Stimulated activated CD4-positive, alpha-beta T cell treated with anti-CD3 and anti-CD28 coated beads, Interleukin-12 subunit alpha, Interleukin-12 subunit beta, amount 100 ng/mL, for 48 hours (primary cell): ENCODE measurements around the gene SSU72.

Experiments
- DNase-seq, 3 donors: peaks; one replicate each; pipeline ENCODE4 v3.0.0-alpha.2; 2020; ENCODE audit warnings: low read depth in 2 of 3, low spot score in 1 of 3

The SSU72 gene

DNA sequence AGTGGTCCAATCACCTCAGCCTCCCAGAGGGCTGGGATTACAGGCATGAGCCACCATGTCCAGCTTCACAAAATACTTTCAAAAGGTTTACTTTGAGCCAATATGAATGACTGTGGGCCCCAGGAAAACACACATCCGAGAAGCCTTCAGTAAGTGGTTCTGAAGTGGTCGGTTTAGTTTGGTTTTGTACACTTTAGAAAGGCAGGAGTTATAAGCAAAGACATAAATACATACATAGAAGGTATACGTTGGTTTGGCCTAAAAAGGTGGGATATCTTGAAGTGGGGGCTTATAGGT is 37.4 kb upstream of the SSU72 start:
- DNase-seq = no peak

DNA sequence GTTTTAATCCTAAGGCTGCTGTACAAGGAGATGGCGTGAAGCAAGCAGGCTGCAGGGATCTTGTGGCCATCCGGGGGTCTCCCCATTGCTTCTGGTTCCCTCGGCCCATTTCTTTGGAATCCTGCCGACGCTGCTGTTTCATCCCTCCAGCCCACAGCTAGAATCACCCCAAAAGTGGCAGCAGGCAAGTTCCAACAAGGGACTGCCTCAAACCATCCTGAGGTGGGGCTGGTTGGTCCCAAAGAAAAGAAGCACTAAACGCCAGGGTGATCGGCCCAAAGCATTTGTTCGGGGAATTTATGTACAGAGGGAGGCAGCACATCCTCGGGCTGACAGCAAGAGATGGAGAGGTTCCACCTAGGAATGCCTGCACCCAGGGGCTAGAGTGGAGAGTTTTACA is 36.1 kb upstream of the SSU72 start:
- DNase-seq = no peak

DNA sequence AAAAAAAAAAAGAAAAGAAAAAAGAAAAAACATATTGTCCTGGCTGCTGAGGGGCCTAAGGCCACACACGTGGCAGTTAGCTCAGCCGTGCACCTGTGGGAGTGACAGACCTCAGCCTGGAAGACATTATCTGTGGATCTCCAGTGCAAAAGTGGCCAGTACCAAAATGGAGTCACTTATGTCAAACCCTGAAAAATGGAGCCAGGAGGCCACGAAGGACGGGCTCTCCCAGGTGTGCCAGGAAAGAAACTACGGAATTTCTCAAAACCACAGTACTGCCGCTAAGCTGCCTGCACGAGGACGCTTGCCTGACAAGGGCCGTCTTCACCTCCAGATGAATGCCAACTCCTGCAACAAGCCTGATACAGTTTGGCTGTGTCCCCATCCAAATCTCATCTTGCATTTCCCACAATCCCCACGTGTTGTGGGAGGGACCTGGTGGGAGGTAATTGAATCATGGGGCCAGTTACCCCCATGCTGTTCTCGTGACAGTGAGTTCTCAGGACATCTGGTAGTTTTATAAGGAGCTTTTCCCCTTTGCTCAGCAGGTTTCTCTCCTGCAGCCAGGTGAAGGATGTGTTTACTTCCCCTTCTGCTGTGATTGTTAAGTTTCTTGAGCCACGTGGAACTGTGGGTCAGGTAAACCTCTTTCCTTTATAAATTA is 35.3 kb upstream of the SSU72 start:
- no peak for DNase-seq

DNA sequence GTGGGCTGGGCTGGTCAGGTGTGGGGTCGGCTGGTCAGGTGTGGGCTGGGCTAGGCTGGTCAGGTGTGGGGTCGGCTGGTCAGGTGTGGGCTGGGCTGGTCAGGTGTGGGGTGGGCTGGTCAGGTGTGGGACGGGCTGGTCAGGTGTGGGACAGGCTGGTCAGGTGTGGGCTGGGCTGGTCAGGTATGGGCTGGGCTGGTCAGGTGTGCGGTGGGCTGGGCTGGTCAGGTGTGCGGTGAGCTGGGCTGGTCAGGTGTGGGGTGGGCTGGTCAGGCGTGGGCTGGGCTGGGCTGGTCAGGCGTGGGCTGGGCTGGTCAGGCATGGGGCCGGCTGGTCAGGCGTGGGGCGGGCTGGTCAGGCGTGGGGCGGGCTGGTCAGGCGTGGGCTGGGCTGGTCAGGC is 31.6 kb upstream of the SSU72 start:
- no peak for DNase-seq

DNA sequence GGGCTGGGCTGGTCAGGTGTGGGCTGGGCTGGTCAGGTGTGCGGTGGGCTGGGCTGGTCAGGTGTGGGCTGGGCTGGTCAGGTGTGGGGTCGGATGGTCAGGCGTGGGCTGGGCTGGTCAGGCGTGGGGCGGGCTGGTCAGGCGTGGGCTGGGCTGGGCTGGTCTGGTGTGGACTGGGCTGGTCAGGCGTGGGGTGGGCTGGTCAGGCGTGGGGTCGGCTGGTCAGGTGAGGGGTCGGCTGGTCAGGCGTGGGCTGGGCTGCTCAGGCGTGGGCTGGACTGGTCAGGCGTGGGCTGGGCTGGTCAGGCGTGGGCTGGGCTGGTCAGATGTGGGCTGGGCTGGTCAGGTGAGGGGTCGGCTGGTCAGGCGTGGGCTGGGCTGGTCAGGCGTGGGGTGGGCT is 31.1 kb upstream of the SSU72 start:
- DNase-seq = no peak

DNA sequence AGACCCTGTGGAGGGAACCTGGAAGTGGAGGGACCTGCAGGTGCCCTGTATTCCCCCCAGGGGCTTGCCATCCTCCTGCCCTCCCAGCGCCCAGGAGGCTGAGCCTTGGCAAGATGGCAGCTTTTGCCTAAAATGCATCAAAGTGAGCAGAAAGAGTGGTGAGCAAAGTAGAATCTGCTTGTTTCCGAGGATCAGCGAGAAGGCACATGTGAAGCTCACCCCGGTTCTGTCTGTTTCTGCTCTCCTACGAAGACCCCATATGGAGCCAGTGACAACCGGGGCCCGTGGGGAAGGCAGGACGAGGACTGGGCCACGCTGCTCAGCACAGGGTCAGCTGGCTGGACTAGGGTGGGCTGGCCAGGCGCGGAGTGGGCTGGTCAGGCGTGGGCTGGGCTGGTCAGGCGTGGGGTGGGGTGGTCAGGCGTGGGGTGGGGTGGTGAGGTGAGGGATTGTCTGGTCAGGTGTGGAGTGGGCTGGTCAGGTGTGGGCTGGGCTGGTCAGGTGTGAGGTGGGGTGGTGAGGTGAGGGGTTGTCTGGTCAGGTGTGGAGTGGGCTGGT is 30.4 kb upstream of the SSU72 start:
- DNase-seq = no peak

DNA sequence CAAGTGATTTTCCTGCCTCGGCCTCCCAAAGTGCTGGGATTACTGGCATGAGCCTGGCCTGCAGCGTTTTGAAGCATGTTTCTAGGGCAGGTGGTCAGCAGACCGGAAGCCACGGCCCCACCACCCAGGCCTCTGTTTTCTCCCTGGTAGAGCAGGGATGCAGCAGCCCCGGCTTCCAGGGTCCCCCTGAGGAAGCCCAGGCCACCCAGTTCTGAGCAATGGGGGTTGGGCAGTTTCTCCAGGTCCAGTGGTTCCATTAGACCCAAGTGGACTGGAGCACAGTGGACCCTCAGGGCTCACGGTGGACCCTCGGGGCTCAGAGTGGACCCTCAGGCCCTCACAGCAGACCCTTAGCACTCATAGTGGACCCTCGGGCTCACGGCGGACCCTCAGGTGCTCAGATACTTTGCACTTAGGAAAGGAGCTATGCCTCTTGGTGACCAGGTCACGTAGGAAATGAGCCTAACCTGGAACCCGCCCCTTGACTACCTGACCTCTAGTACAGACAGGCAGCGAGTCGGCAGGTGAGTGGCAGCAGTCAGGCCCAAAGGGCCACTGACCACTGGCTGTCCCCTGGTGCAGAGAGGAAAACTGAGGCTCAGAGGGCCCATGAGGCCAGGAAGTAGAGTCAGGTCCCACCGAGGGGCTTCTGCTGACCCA is 29.8 kb upstream of the SSU72 start:
- DNase-seq = no peak

DNA sequence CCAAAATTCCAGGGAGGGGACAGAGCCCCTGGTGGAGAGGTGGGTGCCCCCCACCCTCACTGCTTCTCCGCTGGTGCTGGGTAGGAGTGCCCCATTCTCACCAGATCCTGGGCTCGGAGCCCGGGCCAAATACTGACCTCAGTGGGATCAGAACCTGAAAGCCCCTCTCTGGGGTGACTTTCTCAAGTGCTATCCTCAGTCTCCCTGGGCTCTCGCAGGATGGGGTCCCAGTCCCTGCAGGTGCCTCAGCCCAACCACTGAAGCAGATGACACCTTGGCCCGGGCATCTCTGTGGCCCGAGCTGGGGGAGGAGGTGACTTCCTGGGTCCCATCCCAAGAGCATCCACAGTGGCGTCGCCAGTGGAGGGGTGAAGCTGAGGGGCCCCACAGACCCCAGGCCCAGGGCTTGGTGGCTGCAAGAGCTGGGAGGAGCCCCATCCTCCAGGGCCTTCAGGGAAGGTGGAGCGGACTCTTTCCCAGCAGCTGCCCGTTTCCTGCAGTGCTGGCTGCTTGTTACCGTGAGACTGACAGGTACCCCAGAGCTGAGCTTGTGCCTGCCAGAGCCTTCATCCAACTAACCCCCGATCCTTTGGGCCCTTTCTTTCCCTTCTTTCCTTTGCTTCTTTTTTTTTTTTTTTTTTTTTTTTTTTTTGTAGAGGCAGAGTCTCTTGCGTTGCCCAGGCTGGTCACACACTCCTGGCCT is 29.2 kb upstream of the SSU72 start:
- no peak for DNase-seq

DNA sequence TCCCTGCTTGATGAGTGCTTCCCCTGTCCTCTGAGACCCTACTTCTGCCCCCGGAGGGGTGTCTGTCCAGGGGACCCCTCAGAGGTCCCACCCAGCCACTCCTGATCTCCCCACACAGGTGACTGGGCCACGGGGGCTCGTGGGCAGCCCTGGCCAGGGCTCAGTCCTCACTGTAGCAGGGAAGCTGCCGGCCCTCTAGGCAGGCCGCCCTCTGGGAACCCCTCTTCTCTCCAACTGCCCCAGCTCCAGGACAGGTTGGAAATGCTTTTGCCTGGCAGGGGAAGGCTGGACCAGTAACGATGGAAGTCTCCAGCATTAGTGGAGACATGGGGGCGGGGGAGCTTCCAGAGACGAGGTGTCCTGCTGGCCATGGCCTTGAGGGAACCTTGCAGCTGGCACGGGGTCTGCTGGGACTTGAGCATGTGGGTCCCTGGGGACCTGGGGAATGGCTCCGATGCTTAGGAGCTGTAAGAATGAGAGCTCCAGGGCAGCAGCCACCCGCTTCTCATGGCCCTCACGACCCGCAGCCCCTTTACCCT is 28.4 kb upstream of the SSU72 start:
- DNase-seq = no peak

DNA sequence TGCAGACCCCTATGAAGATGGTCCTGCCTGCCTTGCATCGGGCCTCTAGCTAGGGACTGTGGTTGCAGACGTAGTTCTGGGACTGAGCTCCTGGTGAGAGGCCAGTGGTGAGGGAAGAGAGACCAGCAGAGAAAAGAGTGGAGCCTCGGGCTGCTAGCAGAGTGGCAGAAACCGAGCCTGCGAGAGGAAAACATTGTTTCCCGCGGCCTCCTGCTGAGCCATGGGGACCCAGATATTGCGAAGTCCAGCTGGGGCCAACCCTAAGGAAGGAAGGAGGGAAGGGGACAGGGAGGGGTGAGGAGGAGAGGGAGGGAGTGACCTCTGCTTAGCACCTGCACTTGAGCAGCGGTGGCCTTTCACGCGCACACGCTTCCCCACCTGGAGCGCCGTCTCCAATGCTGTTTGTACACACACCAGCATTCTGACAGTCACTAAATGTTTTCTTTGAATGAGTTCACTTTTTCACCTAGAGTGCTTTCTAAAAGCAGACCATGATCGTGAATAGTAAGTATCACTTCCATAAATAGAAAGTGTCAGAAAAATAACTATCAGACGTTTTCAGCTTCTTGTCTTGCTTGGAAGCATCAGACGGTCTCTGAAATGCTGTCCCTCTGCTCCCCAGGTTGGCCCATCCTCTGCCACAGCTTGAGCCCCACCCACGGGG is 27.8 kb upstream of the SSU72 start:
- no peak for DNase-seq

DNA sequence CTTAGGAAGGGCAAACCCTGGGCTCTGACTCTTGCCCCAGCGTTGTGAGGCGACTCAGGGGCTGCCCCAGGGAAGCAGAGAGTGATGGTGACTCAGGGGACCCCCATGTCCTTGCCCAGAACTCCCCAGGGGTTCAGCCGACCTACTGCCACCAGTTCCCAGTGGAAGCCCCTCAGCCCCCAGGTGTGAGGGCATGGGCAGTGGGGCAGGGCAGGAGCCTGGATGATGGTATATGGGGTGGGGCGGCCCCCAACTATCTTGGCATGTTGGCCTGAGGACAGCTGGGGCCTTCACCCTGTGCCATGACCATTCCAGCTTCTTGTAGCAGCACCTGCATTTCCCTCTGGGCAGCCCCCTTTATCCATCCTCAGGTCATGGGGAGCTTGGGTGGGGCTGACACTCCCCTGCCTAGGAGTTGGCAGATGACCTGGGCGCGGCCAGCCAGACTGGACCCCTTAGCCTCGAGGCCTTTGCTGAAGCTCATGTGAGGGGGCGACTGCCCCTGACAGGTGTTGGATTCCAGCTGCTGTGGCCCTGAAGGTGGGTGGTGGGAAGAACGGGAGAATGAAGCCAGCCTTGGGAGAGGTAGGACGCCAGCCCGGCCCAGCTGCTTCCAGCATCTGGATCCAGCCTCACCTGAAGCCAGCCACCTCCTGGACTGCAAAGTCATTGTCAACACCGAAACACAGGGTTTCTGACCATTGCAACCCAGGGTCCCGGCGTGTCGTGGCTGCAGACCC is 27.1 kb upstream of the SSU72 start:
- no peak for DNase-seq

DNA sequence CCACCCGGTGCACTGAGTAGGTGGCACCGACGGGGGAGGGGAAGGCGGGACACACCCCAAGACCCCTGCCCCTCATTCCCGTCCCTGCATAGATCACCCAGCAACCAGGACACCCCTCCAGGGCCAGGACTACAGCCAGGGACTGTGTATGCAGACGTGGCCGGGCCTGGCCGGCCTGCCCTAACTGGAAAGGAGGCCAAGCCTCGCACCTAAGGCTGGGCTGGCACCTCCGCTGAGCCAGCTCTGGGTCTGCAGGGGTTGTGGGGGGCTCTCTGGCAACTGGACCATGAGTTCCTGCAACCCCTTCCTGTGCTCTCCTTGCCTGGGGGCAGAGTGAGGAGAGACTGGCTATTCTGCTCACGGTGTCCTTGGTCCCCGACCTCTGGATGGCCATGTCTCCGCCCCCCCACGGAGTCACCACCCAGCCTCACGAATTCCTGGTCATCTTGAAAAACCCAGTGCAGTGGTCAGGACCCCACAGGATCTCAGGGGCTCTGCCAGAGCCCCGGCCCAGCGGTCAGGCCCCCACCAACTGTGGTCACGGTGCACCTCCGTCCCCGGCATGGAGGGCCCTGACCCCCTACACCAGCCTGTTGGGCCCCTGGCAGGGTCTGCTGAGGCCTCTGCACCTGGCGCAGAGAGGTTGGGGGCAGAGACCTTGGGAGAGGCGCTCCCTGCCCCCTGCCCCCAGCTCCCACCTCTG is 26.3 kb upstream of the SSU72 start:
- DNase-seq = no peak

DNA sequence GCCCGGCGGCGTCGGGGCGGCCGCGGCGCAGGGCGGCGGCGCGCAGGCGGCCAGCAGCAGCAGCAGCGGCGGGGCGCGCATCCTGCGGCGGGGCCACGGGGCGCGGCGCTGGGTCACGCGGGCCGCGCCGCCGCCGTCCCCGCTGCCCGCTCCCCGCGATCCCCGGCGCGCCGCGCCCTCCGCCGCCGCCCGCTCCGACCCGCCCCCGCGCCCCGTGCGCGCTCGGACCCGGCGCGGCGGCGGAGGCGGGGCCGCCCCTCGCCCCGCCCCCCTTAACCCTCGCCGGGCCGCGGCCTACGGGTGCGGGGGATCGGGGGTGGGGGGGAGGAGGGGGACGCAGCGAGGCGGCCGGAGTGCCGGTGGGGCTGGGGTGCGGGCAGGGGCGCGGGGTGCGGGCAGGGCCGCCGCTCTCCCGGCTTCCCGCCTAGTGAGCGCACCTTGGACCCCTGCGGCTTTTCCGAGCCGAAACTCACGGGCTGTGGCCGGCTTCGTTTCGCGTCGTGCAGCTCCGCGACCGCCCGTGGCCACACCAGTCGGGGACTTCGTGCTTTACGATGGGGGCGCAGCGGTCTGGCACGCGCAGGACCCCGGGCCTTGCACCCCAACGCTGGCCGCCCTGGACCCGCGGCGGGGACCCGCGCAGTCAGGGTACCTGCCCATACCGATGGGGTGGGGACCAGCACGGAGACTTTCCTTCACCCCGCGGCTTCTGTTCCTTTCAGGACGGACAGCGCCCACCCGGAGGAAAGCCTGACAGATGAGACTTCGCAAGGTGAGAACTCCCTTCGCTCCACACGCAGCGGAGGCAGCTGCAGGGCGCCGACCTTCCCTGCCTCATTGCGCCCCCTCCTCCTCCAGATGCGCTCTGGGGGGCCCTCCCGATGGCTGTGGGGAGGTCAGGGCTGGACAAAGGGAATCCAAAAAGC is 25.5 kb upstream of the SSU72 start, which contains the start of gene FNDC10:
Gene FNDC10 (minus strand): TSS at position 201 of the 926 bp plus-strand sequence. CDS start 120 bp downstream, at position 81.
- no peak for DNase-seq

DNA sequence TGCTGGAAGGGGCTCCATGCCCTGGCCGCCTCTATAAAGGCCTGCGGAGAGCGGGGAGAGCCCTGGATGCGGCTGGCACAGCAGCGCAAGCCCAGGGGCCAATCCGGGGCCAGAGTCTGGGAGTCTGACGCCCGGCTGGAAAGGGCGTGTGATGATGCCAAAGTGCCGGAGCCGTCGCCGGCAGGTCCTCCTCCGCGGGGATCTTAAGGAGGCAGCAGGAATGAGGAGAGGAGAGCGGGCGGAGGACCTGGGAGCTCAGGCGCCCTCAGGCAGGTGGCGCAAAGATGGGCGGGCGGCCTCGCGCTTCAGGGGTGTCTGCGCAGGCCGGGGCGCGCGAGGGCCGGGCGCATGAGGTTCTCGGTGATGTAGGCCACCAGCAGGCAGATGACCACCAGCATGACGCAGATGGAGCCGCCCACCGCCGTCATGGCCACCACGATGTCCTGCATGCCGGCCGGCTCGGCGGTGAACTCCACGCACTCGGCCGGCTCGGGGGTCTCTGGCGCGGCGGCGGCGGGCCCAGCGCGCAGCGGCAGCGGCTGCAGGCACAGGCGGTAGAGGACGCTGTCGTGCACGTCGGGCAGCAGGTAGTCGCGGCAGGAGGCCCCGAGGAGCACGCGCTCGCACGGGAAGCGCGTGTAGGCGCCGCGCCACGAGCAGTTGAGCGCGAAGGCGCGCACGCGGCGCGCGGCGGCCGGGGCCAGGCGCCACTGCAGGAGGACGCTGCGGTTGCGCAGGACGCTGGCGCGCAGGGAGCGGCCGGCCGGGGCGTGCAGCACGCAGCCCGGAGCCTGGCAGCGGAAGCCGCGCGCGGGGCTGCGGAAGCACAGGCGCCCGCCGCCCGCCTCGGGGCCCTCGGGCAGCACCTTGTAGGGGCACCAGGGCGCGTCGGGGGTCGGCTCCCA is 24.6 kb upstream of the SSU72 start:
- DNase-seq = no peak

DNA sequence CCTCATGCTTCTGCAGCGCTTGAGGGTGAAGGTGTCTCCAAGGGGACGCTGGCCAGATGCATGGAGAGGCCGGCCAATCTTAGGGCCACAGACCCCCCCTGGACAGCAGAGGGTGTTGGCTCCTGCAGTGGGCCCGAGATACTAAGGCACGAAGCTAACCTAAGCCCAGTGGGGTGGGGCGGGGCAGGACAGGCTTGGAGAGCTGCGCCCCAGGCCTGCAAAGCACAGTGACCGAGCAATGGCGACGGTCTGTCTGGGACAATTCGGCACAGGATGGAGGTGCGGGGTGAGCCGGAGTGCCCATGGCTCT is 24.0 kb upstream of the SSU72 start:
- no peak for DNase-seq

DNA sequence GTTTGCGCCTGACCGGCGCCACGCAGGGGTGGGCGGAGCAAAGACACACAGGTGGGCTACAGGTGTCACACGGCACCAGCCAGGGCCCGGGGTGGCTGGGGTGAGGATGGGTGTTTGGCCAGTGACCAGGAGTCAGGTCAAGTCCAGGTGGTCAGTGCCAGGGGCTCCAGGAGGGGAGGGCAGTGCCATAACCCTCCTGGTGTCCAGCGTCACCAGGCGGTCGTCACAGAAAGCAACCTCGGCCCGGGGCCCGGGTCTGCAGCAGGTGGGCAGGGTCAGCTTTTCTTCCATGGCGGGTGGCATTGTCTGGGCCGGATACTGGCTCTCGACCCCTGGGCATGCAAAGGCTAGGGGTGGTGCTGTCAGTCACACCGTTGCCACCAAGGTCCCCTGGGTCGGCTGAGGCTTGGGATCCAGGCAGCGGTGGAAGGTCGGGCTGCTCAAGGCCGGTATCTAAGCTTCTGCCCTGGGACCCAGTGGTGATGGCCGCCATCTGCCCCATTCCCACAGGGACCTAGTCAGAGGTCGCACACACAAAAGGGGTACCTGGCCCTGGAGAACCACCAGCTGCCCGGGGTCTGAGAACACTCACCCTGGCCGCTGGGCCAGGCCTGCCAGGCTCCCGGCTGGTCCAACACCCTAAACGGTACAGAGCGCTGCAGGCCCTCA is 23.5 kb upstream of the SSU72 start:
- DNase-seq = no peak

DNA sequence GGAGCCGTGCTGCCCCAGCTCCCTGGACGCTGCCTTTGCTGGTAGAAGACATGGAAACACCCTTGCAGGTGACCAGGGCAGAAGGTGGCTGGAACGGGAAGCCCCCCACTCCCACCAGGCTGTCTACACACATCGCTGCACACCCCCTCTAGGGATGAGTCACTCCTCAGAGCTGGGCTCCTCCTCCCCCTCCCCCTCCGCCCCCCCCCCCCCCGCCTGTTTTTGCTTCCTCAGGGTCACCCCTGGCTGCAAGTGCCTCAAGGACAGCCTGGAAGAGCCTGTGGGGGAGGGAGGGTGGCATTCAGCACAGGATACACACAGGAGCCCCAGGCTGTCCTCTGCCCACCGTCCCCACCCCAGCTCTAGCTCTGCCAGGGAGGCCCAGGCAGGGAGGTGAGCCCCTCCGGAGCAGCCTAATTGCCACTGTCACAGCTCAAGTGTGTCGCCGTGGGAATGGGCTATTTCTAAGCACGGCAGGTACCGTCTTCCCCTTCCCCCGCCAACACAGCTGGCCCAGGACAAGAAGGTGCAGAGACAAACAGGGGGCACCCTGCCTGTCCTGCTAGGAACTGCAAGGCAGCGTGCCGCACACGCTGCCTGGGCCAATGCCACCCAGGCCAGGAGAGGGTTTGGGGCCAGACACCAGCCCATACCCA is 22.7 kb upstream of the SSU72 start:
- DNase-seq = no peak
